A673 (cell line): ENCODE measurements around the gene PTX4. TPM values are rescaled to one million over a fixed set of nuclear protein-coding genes. Genes with fewer than 3 reads are reported as not detected.

ENCODE experiments used
- BruUV-seq: library from RNA; stranded (reverse); fragments of 400-500 nt; replicated peaks from 2 replicates; lab custom pipeline; 2021; lab: Mats Ljungman, UMichigan
- CTCF ChIA-PET: fragments of 300-600 bp; sonication (Branson Sonifier 250); formaldehyde crosslinking; loops from one replicate; lab custom pipeline; 2022; ENCODE audit warnings: antibody characterized with exemption; lab: Charles Lee
- POLR2A ChIA-PET: fragments of 300-600 bp; sonication (Branson Sonifier 250); formaldehyde crosslinking; loops from one replicate; lab custom pipeline; 2022; ENCODE audit warnings: antibody characterized with exemption; ENCODE audit not compliant: low non-redundant PET; lab: Charles Lee
- DNase-seq: peaks from one replicate; pipeline ENCODE4 v3.0.0-alpha.2; 2015; ENCODE audit warnings: low spot score
- H3K27ac ChIP-seq: fragments of 200-600 bp; sonication (generic); 2 replicates; pipeline ENCODE4 v1.5.1; 2016; ENCODE audit warnings: mixed run types, low read depth, mild to moderate bottlenecking, mixed read lengths, antibody characterized with exemption, low read length; ENCODE audit not compliant: poor library complexity, severe bottlenecking
- H3K27me3 ChIP-seq: fragments of 200-600 bp; sonication (generic); replicated peaks from 2 replicates; pipeline ENCODE4 v1.6.1; 2017; ENCODE audit warnings: mixed run types, low read depth, mild to moderate bottlenecking, mixed read lengths, antibody characterized with exemption, low read length; ENCODE audit not compliant: insufficient read depth, poor library complexity
- H3K36me3 ChIP-seq: fragments of 200-600 bp; sonication (generic); 2 replicates; pipeline ENCODE4 v1.6.1; 2016; ENCODE audit warnings: mixed run types, mild to moderate bottlenecking, mixed read lengths, antibody characterized with exemption, low read length; ENCODE audit not compliant: insufficient read depth, poor library complexity, severe bottlenecking
- H3K4me1 ChIP-seq: fragments of 200-600 bp; sonication (generic); 2 replicates; pipeline ENCODE4 v1.6.1; 2017; ENCODE audit warnings: mixed run types, mild to moderate bottlenecking, mixed read lengths, antibody characterized with exemption, low read length; ENCODE audit not compliant: insufficient read depth, poor library complexity, severe bottlenecking
- H3K4me3 ChIP-seq: fragments of 200-600 bp; sonication (generic); 2 replicates; pipeline ENCODE4 v1.5.1; 2016; ENCODE audit warnings: low read depth, mixed run types, mild to moderate bottlenecking, mixed read lengths, low read length; ENCODE audit not compliant: poor library complexity, severe bottlenecking
- H3K9me3 ChIP-seq: fragments of 200-600 bp; sonication (generic); 2 replicates; pipeline ENCODE4 v1.6.1; 2016; ENCODE audit warnings: mixed run types, low read depth, mild to moderate bottlenecking, mixed read lengths, antibody characterized with exemption, low read length; ENCODE audit not compliant: poor library complexity, severe bottlenecking
- CTCF ChIP-seq: fragments of 300-800, 200-600 bp; sonication (generic); conservative IDR thresholded peaks from 2 replicates; pipeline ENCODE4 v1.5.1; 2017; ENCODE audit warnings: low read depth, mild to moderate bottlenecking, antibody characterized with exemption, low read length, moderate library complexity, mixed read lengths
- EZH2 ChIP-seq: fragments of 200-600 bp; sonication (generic); IDR thresholded peaks from 2 replicates; pipeline ENCODE4 v1.6.1; 2017; ENCODE audit warnings: borderline replicate concordance, low read depth, mild to moderate bottlenecking, mixed read lengths, antibody characterized with exemption, low read length; ENCODE audit not compliant: poor library complexity, severe bottlenecking
- intact Hi-C: fragments of 100-400 bp; cut with micrococcal nuclease; formaldehyde crosslinking; loops from one replicate; pipeline ENCODE4 v1.10.0; 2022; ENCODE audit not compliant: unreplicated experiment
- total RNA-seq: library from RNA; stranded (reverse); gene quantifications from 2 replicates; pipeline ENCODE4 v1.2.3, GENCODE V29; 2021

Gene PTX4
- total RNA-seq, 1 experiment from 2014 or later = not detected

GRCh38 chr16:1498899-1499676, 10.3 kb upstream of the PTX4 start:
- peaks cover 33% of the 10 kb centered on the region for H3K36me3 ChIP-seq

GRCh38 chr16:1497014-1497598, 8.4 kb upstream of the PTX4 start:
- Histone ChIP-seq H3K4me3 (no peak overlapping the region), H3K27me3 (no peaks in the 10 kb centered on the region), H3K36me3 (peaks cover 23% of the 10 kb centered on the region), H3K4me1 (peaks cover 3% of the 10 kb centered on the region), H3K27ac (no peak overlapping the region), H3K9me3 (no peaks in the 10 kb centered on the region)
- CTCF ChIA-PET = no interaction called here
- intact Hi-C loops = no loop called here
- POLR2A ChIA-PET = interaction anchor here (0.7 kb wide), 1 partner anchor 21 kb away, joined by 3 read pairs; no protein-coding TSS in a partner anchor
- no TSS peak for BruUV-seq
- DNase-seq = no peak
- no peak for TF ChIP-seq EZH2
- TF ChIP-seq CTCF = no peak

More at GRCh38 chr16:1498899-1499676, 10.3 kb upstream of the PTX4 start:
- Histone ChIP-seq H3K27ac (no peak overlapping the region), H3K4me1 (no peaks in the 10 kb centered on the region), H3K4me3 (no peak overlapping the region), H3K9me3 (no peaks in the 10 kb centered on the region), H3K27me3 (no peaks in the 10 kb centered on the region)
- intact Hi-C loops = no loop called here
- no peak for DNase-seq
- ChIA-PET CTCF (interaction anchor here (0.6 kb wide), 1 partner anchor 500 kb away, joined by 3 read pairs; no protein-coding TSS in a partner anchor), POLR2A (no interaction called here)
- BruUV-seq = no TSS peak
- TF ChIP-seq CTCF (no peak), EZH2 (no peak)

GRCh38 chr16:1496464-1496863, 7.7 kb upstream of the PTX4 start:
- no peak overlapping the region for H3K4me3 ChIP-seq

More at GRCh38 chr16:1496464-1496863, 7.7 kb upstream of the PTX4 start:
- Histone ChIP-seq H3K9me3 (no peaks in the 10 kb centered on the region), H3K27me3 (no peaks in the 10 kb centered on the region), H3K4me1 (peaks cover 3% of the 10 kb centered on the region), H3K27ac (no peak overlapping the region), H3K36me3 (peaks cover 17% of the 10 kb centered on the region)
- TF ChIP-seq CTCF = no peak
- TF ChIP-seq EZH2 = no peak
- ChIA-PET CTCF (no interaction called here), POLR2A (interaction anchor here (0.7 kb wide), 1 partner anchor 22 kb away, joined by 3 read pairs; no protein-coding TSS in a partner anchor)
- BruUV-seq = no TSS peak
- DNase-seq = no peak
- intact Hi-C loops = no loop called here
